Esophagus squamous epithelium (tissue), 5 donors: ENCODE measurements around the gene UBE2G2. TPM values are rescaled to one million over a fixed set of nuclear protein-coding genes. Genes with fewer than 3 reads are reported as not detected.

Experiments
- DNase-seq: peaks from one replicate; lab custom pipeline; 2025; lab: John Stamatoyannopoulos, UW
- H3K27ac ChIP-seq, 4 donors: fragments of 200-600 bp; sonication (generic); one replicate each; pipeline ENCODE4 v1.5.1; 2016 to 2019; ENCODE audit warnings: mild to moderate bottlenecking in 1 of 4
- H3K27me3 ChIP-seq, 4 donors: fragments of 200-600 bp; sonication (generic); 1 replicate in 3 of 4; 2 replicates in 1 of 4; pipeline versions ENCODE4 v1.5.1 to v1.6.0; 2017 to 2021; ENCODE audit warnings: antibody characterized with exemption in 1 of 4
- H3K36me3 ChIP-seq, 3 donors: fragments of 200-600 bp; sonication (generic); one replicate each; pipeline ENCODE4 v1.5.1; 2016 to 2019
- H3K4me1 ChIP-seq, 3 donors: fragments of 200-600 bp; sonication (generic); one replicate each; pipeline ENCODE4 v1.5.1; 2017 to 2019
- H3K4me3 ChIP-seq, 4 donors: fragments of 200-600 bp; sonication (generic); 1 replicate in 3 of 4; 2 replicates in 1 of 4; pipeline ENCODE4 v1.5.1; 2016 to 2019; ENCODE audit warnings: mild to moderate bottlenecking in 2 of 4, moderate library complexity in 1 of 4
- H3K9me3 ChIP-seq, 3 donors: fragments of 200-600 bp; sonication (generic); one replicate each; pipeline ENCODE4 v1.5.1; 2016 to 2019
- POLR2A ChIP-seq, 4 donors: fragments of 450-650 bp; IDR thresholded peaks; one replicate each; pipeline ENCODE4 v1.6.1; 2017; ENCODE audit warnings: antibody characterized with exemption in 4 of 4, mild to moderate bottlenecking in 4 of 4, moderate library complexity in 3 of 4
- WGBS, 2 donors: methylation state at CpG; one replicate each; pipeline ENCODE4 v1.1.5; 2018; 5-methylcytosine and 5-hydroxymethylcytosine counted together
- intact Hi-C: fragments of 100-400 bp; cut with DNase I; formaldehyde crosslinking; loops from one replicate; pipeline ENCODE4 v1.15.0; 2022
- total RNA-seq, 4 donors: library from RNA; depleted of rRNA; stranded (reverse); fragments of >200 nt; gene quantifications; one replicate each; pipeline ENCODE4 v1.1.0, GENCODE V29; 2016
- TF ChIP-seq, protein P1 (sequence below), 6 experiments: fragments of 450-650 bp in 4 of 6; fragments of 200-600 bp in 2 of 6; sonication (generic) in 2 of 6; IDR thresholded peaks; one replicate each; pipeline ENCODE4 v1.5.1; 2016 to 2019; ENCODE audit warnings: antibody characterized with exemption in 6 of 6, mild to moderate bottlenecking in 4 of 6, moderate library complexity in 4 of 6
- donor health status: DM: yes; HTN: yes; CAD: no.

UBE2G2 gene
- total RNA-seq, 4 donors from 2014 or later: 27.9 to 70.0 (median 51.1) TPM

- Histone ChIP-seq H3K27ac (no peak overlapping the region), H3K27me3 (peaks cover 0 to 11% (median 0%) of the 10 kb centered on the region in 4 donors), H3K4me1 (peaks cover 0 to 9% (median 7%) of the 10 kb centered on the region in 3 donors), H3K36me3 (no peaks in the 10 kb centered on the region), H3K4me3 (no peak overlapping the region), H3K9me3 (peaks cover 0 to 44% (median under 1%) of the 10 kb centered on the region in 3 donors)
- no peak for TF ChIP-seq POLR2A (IDR thresholded peaks at IDR 0.05)
- TF ChIP-seq, protein P1, sequence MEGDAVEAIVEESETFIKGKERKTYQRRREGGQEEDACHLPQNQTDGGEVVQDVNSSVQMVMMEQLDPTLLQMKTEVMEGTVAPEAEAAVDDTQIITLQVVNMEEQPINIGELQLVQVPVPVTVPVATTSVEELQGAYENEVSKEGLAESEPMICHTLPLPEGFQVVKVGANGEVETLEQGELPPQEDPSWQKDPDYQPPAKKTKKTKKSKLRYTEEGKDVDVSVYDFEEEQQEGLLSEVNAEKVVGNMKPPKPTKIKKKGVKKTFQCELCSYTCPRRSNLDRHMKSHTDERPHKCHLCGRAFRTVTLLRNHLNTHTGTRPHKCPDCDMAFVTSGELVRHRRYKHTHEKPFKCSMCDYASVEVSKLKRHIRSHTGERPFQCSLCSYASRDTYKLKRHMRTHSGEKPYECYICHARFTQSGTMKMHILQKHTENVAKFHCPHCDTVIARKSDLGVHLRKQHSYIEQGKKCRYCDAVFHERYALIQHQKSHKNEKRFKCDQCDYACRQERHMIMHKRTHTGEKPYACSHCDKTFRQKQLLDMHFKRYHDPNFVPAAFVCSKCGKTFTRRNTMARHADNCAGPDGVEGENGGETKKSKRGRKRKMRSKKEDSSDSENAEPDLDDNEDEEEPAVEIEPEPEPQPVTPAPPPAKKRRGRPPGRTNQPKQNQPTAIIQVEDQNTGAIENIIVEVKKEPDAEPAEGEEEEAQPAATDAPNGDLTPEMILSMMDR (IDR thresholded peaks at IDR 0.05): no peak
- 69 to 73% methylated on average over 5 of the region's 5 CpGs for WGBS, 2 donors
- intact Hi-C loops: no loop called here
- DNase-seq: no peak
Observed at GRCh38 chr21:44822484-44823178, 21.0 kb upstream of the UBE2G2 start.

- H3K27me3 ChIP-seq: no peaks in the 10 kb centered on the region
- 65 to 79% methylated on average over 3 of the region's 3 CpGs for WGBS, 2 donors
- DNase-seq: no peak
- H3K9me3 ChIP-seq: peaks cover 0 to 39% (median 0%) of the 10 kb centered on the region in 3 donors
- H3K4me3 ChIP-seq: no peak overlapping the region
- intact Hi-C loops: no loop called here
- peaks cover 10 to 26% (median 20%) of the 10 kb centered on the region in 3 donors for H3K4me1 ChIP-seq
- no peak overlapping the region for H3K27ac ChIP-seq
- no peak for TF ChIP-seq POLR2A (IDR thresholded peaks at IDR 0.05)
- no peaks in the 10 kb centered on the region for H3K36me3 ChIP-seq
Observed at GRCh38 chr21:44820851-44821250, 19.2 kb upstream of the UBE2G2 start.

DNA sequence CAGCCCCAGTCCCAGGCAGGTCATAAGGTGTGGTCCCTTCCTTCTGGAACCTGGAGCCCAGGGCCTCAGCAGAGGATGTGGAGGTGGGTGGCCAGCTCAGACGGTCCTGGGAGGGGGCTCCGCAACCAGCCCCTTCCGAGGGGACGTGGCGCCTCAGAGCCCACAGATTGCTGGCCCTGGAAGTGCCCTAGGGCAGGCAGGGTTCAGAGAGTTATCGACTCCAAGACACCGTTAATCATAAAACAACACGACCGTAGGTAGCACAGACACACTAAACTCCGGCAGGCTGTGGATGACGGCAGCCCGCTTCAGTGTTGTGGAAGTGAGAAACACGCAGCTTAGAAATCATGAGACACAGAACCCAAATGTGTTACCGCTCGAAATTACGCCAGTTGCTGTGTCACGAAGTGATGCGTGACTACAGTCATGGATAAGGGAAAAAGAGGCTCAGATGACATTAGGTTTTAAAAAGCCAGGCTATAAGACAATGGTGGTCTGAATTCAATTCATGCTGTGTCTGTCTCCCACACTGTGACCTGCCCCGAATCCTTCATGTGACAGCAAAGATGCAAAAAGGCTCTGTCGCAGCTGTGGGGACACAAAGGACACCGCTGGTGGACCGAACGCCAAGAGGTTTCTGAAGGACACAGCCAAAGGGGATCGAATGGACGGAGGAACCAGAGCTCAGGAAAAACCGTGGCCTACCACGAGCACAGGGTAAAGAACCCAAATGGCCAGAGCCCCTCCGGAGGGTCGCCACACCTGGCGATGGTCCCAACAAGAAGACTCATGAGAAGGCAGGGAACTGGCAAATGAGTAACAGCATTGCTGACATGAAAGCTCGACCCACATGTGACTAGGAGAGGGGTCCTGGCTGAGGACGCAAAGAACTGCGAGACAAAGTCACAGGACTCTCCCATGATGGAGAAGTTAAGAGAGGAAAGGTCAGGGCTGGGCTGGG is 17.9 kb upstream of the UBE2G2 start:
- no peak for TF ChIP-seq POLR2A (IDR thresholded peaks at IDR 0.05)
- TF ChIP-seq, protein P1 (IDR thresholded peaks at IDR 0.05): no peak
- Histone ChIP-seq H3K9me3 (peaks cover 0 to 39% (median 0%) of the 10 kb centered on the region in 3 donors), H3K27ac (no peak overlapping the region), H3K27me3 (no peaks in the 10 kb centered on the region), H3K4me1 (peaks cover 10 to 39% (median 20%) of the 10 kb centered on the region in 3 donors), H3K36me3 (no peaks in the 10 kb centered on the region), H3K4me3 (no peak overlapping the region)
- 93% methylated on average over 16 to 26 of the region's 33 CpGs for WGBS, 2 donors
- intact Hi-C loops: no loop called here
- DNase-seq: no peak

GRCh38 chr21:44818640-44819011 is 17.0 kb upstream of the UBE2G2 start:
- no peak for DNase-seq
- H3K27me3 ChIP-seq: no peaks in the 10 kb centered on the region
- peaks cover 10 to 39% (median 20%) of the 10 kb centered on the region in 3 donors for H3K4me1 ChIP-seq
- intact Hi-C loops: no loop called here
- peaks cover 0 to 4% (median 0%) of the 10 kb centered on the region in 3 donors for H3K36me3 ChIP-seq
- no peak for TF ChIP-seq POLR2A (IDR thresholded peaks at IDR 0.05)
- TF ChIP-seq, protein P1 (IDR thresholded peaks at IDR 0.05): no peak
- no CpG with 5 or more reads among the region's 37 CpGs for WGBS, 2 donors
- H3K4me3 ChIP-seq: peak overlapping the region; percentile 55 to 85 (median 80)
- peak overlapping the region; percentile 85 to 96 (median 92) for H3K27ac ChIP-seq
- peaks cover 0 to 39% (median 0%) of the 10 kb centered on the region in 3 donors for H3K9me3 ChIP-seq

- Histone ChIP-seq H3K4me3 (peak within 1 kb of the TSS; percentile 55 to 85 (median 80)), H3K36me3 (peaks cover 0 to 9% (median 0%) of the 10 kb centered on the region in 3 donors), H3K9me3 (peaks cover 0 to 35% (median 0%) of the 10 kb centered on the region in 3 donors), H3K27ac (peak within 1 kb of the TSS; percentile 85 to 96 (median 92)), H3K27me3 (no peaks in the 10 kb centered on the region), H3K4me1 (peaks cover 11 to 40% (median 20%) of the 10 kb centered on the region in 3 donors)
- WGBS, 2 donors: no CpG with 5 or more reads among the region's 108 CpGs
- no peak for DNase-seq
- intact Hi-C loops: no loop called here
- TF ChIP-seq, protein P1 (IDR thresholded peaks at IDR 0.05): peak in 1 of 6 experiments; percentile 9
- TF ChIP-seq POLR2A (IDR thresholded peaks at IDR 0.05): peak in 3 of 4 donors; percentile 36 to 95 (median 91)
Observed at GRCh38 chr21:44817914-44818639, 16.5 kb upstream of the UBE2G2 start, which contains the start of gene SUMO3. TSS of gene SUMO3 (minus strand) at chr21:44818062. CDS start at chr21:44817968, 94 bp downstream.
